Measurements from ENCODE around the gene RARRES2. TPM values are rescaled to one million over a fixed set of nuclear protein-coding genes. Genes with fewer than 3 reads are reported as not detected.

Gene RARRES2
- total RNA-seq, 1 experiment from 2014 or later: 50.4 TPM

DNA sequence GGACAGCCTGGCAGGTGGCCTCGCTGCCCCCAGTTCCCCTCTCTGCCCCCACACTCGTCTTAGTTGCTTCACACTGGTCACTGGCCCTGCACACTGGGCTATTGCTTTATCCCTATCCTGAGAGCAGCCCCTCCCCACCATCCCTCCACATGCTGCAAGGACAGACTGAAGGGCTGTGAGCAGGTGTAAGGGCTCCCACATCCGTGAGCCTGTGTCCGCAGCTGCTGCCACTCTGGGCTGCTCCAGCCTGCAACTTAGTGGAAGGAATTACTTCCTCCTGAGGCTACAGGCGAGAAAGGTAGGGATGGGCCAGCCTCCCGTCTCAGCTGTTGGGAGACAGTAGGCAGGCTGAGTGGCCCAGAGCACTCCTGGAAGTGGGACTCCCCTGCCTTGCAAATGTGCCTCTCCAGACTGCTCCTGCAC, 3.8 kb downstream of the RARRES2 start:
- no peak for DNase-seq (ENCODE audit: low spot score)

DNA sequence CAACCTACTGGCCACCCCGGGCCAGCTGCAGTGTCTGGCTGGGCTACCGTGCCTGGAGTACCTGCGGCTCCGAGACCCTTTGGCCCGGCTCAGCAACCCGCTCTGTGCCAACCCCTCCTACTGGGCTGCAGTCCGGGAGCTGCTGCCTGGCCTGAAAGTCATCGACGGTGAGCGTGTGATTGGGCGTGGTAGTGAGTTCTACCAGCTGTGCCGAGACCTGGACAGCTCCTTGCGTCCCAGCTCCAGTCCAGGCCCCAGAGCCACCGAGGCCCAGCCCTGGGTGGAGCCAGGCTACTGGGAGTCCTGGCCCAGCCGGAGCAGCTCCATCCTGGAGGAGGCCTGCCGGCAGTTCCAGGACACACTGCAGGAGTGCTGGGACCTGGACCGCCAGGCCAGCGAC, 4.2 kb downstream of the RARRES2 start:
- DNase-seq (ENCODE audit: low spot score): no peak

DNA sequence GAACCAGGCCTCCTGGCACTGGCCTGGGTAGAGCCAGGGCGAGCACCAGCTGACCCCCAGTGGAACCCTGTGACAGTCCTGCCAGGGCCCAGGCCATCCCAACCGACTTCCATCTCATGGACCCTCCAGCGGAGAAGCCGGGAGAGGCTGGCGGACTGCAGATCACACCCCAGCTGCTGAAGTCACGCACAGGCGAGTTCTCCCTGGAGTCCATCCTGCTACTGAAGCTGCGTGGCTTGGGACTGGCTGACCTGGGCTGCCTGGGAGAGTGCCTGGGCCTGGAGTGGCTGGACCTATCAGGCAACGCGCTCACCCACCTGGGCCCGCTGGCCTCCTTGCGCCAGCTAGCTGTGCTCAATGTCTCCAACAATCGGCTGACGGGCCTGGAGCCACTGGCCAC, 4.7 kb downstream of the RARRES2 start:
- no peak for DNase-seq (ENCODE audit: low spot score)

DNA sequence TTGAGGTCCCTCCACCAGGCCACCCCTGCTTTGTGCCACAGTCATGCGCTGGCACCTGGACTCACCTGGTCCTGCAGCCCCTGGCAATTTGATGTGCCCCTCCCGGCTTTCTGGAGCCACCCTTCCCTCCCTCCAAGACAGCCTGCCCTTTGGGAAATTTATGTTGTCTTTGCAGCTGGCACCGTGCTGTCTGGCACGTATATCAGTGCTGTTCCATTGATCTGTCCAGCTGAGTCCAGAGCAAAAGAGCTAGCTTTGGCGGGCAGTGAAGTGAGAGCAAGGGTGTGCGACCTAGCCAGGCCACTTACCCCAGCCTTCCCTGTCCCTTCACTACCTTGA, 5.7 kb downstream of the RARRES2 start:
- no peak for DNase-seq (ENCODE audit: low spot score)

DNA sequence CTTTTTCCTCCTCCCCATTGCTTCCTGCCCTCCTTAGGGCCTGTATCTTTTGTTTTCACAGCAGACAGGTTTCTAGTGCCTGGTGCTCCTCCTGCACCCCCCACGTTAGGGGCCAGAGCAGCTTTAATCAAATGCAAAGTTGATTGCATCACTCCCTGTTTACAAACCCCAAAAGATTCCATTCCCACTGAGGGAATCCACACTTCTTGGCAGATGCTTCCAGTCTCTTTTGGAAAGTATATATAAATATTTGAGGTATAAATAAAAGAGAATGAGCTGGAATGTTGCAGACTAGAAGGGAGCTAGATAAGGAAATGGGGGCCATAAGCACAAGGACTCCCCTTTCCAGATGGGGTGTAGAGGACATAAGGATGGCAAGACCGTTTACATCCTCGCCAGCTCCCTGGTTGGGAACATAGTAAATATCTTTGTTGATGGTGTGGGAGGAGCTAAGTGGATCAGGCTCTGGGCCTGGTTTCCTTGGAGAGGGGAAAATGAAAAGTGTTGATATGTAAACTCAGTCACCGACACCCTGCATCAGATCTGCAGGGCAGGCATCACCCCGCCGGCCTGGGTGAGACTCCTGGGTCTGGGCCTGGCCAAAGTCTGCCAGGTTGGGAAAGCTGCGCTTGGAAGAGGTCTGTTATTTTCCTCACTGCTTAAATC, 6.2 kb downstream of the RARRES2 start:
- no peak for DNase-seq (ENCODE audit: low spot score)

DNA sequence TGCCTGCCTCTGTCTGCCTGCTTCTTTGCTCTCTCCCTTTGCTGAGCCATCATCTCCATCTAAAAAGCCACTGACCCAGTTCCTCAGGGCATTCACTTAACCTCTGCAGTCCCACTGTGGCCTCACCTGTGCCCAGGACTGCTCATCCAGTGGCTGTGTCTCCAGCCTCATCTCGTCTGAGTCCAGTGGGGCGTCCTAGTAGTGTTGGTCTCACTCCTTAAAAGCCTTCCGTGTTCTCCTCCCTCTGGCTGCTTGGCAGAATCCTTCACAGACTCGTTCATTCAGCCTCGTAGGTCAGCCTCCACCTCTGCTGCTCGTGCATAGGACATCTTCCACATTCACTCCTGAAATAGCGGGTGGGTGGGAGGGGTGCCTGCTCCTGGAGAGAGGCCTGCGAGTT, 7.3 kb downstream of the RARRES2 start:
- DNase-seq (ENCODE audit: low spot score): no peak

DNA sequence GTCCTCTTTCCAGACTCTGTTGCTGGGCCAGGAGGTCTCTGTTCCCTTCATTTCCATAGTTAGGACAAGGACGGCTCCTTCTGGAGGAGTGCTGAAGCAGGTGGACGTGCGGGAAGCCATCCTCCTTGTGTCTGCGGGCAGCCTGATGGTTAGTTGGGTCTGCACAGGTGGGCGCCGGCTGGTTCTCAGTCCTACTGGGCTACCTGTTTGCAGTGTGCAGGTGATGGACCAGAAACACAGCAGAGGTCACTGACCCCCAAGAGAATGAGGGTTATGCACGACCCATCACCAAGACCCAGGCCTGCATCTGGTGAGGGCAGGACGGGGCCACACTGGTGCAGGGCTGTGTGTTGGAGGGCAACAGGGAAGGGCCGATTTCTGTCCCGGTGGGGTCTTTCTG, 7.8 kb downstream of the RARRES2 start:
- no peak for DNase-seq (ENCODE audit: low spot score)

DNA sequence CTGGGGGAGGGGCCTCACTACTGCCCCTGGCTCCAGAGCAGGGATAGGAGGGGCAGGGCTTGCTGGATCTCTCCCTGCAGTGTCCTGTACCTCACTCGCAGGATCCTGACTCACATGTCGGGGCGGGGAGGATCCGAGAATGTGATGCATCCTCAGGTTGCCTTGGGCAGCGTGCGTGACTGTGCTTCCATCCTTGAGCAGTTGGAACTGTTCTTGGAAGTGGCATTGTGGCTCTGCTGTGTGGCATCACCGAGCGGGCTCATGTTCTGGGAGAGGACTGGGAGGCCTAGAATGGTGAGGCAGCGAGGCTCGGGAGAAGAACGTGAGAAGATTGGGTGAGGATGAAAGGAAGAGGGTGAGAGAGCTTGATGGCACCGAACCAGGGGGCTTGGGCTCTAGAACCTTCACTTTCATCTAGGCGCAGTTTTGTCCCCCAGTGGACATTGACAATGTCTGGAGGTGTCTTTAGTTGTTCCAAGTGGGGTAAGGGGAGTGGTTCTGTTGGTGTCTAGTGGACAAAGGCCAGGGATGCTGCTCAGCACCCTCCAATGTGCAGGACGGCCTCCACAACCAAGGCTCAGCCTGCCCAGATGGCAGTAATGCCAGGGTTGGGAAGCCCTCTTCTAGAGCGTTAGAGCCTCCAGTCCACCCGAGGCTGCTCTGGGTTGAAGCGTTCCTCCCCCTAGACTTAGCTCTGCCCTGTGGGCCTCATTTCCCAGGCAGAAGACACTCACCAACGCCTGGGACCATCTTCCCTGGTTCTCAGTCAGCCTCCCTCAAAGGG, 8.4 kb downstream of the RARRES2 start:
- DNase-seq (ENCODE audit: low spot score): no peak

DNA sequence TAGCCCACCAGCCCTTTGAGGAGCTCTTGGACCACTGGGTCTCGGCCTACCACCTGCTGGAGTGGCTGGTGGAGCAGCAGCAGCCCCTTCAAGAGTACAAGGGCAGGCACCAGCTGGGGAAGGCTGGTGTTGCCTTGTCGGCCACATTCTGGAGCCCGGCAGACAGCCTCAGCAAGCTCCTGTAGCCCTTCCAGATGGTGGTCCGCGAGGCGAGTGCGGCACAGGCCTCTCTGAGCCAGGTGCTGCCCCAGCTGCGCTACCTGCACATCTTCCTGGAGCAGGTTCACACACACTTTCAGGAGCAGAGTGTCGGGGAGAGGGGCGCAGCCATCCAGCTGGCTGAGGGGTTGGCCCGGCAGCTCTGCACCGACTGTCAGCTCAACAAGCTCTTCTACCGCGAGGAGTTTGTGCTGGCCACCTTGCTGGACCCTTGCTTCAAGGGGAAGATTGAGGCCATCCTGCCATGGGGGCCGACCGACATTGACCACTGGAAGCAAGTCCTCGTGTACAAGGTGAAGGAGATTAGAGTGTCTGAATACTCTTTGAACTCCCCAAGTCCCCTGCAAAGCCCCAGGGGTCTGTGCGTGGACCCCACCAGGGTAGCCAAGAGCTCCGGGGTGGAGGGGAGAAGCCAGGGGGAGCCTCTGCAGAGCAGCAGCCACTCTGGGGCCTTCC, 11.1 kb downstream of the RARRES2 start:
- no peak for DNase-seq (ENCODE audit: low spot score)

DNA sequence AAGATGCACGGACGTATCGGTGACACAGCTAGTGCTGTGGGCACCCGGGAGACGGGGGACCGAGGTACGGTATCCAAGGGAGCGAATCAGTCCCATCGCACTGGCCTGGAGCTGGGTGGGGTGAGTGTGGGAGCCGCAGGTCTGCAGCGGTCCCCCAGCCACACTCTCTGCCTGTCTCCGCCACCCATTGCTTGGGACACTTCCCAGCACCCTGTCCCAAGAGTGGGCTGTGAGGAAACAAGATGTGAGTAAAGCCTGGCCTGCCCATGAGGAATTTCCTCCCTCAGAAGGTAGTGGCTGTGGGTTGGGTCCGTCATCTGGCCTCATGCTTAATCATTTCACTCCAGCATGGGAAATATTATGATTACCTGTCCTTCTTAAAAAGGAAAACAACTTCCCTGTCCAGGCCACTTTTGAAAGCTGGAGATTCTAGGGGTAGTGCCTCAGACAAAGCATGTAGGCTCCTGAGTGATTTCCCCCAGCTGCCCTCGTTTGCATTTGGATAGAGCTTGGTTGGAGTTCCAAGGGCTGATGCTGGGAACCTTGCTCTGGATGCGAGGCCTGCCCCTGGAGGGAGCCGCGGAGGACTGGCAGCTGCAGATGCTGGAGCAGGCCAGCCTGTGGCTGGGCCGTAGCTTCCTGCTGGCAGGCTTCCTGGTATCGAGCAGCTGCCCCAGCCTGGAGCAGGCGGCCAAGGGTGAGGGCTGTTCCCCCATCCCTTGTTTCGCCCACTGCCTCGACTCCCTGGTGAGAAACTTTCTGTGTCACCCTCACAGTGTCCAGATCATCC, 11.9 kb downstream of the RARRES2 start:
- no peak for DNase-seq (ENCODE audit: low spot score)

DNA sequence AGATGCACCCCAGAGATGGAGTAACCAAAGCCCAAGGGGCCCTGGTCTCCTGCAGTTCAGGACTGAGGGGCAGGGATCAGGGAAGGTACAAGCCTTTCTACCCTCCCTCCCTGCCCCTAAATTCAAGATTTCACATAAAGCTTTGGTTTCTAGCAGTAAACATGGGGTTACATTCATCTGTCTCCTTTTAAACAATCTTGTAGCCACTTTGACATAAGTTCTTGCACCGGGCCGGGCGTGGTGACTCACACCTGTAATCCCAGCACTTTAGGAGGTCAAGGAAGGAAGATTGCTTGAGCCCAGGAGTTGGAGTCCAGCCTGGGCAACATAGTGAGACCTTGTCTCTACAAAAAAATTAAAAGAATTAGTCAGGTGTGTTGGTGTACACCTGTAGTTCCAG, 14.1 kb downstream of the RARRES2 start:
- no peak for DNase-seq (ENCODE audit: low spot score)

DNA sequence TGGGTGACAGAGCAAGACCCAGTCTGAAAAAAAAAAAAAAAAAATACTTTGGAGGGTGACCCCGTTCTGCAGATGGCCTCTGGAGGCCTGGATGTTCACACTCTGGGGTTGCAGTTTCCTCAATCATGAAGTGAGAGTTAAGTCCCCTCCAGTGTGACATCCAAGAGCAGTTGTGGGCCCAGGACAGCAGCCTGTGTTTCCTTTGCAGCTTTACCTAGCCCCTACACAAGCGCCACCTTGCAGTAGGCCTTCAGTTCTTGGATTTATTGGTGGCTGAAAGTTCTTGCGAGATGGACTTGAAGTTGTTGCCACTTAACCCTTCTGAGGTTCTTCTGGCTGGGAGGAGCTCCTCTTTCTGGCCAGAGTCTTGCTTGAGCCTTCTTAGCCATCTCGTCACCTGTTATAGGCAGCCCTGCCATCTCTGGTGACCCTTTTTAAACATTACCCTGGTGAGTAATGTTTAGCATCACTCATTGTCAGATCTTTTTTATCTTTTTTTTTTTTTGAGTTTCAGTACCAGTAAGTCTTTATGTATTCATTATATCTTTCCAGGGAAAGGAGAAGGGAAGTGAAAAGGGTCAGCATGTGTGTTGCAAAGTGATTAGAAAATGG, 14.7 kb downstream of the RARRES2 start:
- DNase-seq (ENCODE audit: low spot score): no peak

DNA sequence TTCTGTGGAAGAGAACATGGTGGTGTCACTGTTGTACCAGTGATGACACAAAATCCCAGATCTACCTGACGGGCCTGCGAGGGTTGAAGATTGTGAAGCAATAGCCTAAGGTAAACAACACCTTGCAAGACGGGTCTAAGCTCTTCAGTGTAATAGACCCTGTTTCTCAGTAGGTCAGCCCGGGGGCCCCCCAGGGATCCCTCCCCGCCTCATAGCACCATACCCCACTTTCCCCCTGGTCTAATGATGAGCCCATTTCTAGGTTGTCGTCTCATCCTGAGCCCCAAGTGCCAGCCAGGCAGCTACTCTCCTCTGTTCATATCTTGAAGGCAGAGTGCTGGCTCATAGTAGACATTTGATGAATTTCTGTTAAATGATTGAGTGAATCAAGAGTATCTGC, 15.5 kb downstream of the RARRES2 start:
- DNase-seq (ENCODE audit: low spot score): no peak

DNA sequence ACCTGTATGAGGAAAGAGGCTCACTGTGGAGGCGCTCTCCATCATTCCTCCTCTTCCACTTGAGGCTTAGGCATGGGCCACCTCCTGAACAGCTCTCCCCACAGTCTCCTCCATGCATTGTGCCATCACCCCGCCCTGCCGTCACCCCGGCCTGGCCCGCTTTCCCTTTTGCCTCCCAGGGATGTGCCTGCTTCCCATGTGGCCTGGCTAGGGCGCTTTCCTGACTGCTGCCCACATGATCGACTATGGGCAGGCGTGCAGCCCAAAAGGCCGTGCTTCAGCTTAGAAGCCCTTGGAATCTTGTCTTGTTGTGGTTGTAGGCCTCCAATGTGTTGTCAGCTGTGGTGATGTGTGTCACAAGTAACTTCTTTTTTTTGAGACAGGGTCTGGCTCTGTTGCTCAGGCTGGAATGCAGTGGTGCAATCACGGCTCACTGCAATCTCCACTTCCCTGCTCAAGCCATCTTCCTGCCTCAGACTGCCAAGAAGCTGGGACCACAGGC, 16.3 kb downstream of the RARRES2 start:
- no peak for DNase-seq (ENCODE audit: low spot score)

DNA sequence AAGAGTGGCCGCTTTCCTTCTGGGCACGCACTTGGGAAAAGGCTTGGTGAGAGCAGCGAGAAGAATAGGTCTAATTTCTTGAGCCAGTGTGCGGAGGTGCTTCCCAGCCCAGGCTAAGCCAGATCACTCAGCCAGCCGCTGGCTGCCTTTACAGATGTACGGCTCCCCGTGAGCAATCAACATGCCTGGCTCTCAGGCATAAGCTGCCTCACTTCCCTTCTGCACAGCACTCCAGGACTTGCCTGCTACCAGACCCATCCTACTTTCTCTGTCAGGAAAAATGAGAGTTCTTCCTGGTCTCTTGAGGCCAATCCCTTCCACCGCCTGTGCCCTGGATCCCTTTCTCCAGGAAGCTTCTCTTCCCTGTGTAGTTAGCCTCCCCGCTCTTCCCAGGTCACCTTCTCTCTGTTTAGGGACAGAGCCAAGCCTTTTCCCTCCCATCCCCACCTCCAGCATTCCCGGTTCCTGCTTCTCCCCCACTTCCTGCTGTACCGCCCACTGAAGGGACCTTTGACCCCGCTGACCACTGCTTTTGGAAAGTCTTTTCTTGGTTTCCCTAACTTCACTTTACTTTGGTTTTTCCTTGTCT, 17.0 kb downstream of the RARRES2 start:
- DNase-seq (ENCODE audit: low spot score): no peak

DNA sequence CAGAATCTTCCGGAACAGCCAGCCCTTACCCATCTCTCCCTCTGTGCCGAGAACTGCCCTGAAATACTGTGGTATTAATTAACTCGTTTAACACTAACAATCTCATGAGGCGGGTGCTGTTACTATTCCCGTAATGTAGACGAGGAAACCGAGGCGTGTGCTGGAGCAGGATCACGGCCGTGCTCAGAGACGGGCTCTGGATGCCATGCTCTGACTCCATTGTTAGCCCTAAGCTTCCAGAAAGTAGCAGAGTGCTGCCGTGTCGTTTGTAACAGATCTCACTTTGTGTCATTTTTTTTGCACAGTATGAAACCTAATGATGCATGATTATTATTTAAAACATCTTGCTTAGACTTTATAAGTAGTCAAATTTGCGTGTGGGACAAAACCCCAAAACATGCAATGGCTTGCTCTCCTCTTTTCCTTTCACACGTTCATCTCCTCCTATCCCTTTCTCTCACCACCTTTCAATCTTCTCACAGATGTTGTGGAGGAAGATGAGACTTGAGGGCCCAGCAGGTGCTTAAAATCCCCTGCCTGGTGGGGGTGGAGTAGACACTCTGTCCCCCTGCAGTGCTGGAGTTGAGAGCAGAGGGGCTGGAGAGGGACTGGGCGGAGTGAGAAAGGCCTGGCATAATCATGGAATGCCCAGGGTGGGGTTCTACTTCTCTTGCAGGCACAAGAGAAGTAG, 17.6 kb downstream of the RARRES2 start:
- no peak for DNase-seq (ENCODE audit: low spot score)

DNA sequence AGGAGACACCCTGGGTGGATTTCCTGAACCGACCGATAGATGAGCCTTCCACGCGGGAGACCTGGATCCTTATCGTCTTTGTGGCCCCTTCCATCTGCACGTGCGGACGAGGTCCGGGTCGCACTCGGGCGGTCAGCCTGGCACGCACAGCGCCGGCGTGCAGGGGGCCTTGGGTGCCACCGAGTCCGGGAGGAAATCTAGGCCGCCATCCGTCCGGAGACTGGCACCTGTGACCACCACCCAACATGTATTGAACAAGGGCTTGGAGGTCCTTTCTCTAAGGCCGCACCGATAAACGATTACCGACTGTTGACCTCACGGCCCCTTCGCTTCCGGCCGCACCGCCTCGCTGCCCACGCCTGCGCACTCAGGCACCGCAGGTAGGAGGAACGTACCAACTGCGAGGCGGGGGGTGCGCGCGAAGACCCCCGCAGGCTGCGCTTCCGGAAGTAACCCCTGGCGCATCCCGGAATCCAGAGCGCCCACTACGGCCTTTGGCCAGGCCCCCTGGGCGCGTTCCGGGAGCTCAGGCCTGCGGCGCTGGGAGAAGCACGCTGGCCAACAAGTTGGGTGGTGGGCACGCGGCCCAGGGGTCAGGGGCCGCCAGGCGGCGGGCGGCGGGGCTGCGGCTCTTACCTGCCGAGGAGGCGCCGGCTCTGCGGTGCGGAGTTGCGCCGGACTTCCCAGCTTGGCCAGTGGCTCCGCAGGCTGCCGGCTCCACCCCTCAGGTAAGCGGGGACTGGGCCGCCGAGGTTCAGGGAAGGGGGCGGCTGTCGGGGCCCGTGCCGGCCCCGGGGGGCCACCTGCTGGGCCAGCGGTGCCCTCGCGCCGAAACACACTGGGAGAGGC, 18.4 kb downstream of the RARRES2 start, which contains the start of the genes ACTR3C and LRRC61:
ACTR3C (minus strand) TSS at position 713 of the 849 bp plus-strand sequence. CDS start 28,249 bp downstream, outside the sequence.
LRRC61 (plus strand) TSS at position 523 of the 849 bp plus-strand sequence. CDS start 13,507 bp downstream, outside the sequence.
- no peak for DNase-seq (ENCODE audit: low spot score)

DNA sequence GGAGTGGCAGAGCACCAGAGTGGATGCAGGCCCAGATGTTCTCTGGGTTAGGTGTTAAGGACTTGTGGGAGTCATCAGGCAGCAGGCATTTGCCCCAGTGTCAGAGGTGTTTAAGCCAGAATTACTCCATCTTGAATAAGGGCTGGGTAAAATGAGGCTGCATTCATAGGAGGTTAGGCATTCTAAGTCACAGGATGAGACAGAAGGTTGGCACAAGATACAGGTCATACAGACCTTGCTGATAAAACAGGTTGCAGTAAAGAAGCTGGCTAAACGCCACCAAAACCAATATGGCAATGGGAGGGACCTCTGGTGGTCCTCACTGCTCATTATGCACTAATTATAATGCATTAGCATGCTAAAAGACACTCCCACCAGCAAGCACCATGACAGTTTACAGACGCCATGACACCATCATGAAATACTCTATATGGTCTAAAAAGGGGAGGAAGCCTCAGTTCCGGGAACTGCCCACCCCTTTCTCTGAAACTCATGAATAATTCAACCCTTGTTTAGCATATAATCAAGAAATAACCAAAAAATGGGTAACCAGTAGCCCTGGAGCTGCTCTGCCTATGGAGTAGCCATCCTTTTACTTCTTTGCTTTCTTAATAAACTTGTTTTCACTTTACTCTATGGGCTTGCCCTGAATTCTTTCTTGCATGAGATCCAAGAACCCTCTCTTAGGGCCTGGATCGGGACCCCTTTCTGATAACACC, 19.2 kb downstream of the RARRES2 start:
- DNase-seq (ENCODE audit: low spot score): no peak

DNA sequence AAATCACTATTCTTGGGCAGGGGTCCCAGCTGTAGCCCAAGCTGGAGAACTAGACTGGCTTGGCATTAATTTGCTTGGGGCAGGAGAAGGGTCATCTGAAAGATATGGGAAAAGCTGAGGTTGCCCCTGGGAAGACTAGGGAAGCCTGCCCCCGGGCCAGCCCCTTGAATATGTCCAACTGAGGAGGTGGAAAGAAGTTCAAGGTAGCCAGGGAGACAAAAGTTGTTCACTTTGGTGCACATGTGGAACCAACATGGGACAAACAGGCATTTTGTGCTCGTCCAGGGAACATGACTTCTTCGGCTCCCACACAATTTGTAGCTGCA, 19.7 kb downstream of the RARRES2 start:
- no peak for DNase-seq (ENCODE audit: low spot score)
